ENCODE results near the gene DCXR.

DCXR gene

DNA sequence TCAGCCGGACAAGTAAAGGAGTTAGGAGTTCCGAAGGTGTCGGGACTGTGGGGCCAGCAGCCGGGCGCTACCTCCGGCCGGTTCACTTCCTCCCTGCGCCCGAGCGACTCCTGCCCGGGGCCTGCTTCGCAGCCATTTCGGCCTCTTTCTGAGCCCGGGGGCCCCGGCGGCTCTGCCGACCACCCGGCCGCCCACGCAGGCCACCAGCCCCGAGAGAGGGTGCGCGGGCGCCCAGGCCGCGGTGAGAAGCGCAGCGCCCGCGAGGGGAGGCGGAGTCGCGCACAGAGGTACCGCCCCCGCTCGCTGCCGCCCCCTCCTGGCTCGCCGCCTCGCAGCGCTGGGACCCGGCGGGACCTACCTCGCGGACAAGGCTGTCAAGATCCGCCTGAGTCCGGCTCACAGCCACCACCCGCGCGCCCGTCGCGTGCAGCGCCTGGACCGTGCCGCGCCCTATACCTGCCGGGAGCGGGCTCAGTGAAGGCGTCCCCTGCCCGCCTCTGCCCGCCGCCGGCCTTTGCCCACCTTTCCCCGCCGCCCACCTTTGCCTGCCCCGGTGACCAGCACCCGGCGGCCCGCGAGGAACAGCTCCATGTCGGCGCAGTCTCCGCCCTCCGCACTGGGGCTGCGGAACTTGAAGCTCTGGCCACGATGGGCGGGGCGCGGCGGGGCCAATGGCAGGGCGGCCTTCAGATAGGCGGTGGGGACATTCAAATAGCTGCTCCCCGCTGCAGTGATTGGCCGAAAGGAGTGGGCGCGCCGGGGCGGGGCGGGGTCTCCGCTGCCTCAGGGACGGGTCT lies at the start of gene DCXR:
Gene DCXR (minus strand): TSS at position 606 of the 797 bp plus-strand sequence. CDS start 15 bp downstream, at position 591.
- DNase-seq = peak; percentile 95

DNA sequence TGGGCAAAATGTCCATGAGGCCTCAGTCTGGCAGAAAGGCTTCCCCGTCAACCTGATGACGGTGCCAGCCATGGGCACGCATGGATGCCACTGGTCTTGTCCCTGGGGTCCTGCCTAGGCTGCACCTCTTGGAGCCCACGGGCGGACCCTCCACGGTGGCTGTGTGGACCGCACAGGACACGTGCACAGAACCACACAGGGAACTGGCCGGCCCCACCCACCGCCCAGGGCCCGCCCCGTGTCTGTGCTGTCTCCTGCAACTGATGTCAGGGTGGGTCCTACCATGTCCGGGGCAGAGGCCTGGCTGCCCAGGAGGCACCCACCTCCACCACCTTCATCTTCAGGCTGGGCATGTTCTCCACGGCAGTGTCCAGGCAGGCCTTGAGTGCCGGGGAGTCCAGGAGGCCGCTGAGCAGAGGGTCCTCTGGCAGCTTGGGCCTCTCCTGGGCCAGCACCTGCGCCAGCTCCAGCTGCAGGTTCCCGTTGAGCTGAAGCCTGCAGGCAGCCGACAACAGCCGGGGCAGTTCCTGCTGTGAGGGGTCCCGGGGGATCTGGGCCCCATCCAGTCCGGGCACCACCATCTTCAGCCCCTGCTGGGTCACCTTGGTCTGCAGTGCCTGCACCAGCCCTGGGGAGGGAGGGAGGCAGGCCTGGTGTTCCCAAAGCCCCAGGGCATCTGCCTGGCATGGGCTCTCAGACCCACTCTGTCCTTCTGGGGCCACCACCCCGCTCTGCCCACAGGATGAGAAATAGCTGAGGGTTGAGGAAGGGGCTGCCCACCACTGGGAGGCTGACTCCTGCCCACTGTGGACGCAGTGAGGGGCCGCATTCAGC lies 48.7 kb upstream of the DCXR start:
- DNase-seq = no peak

DNA sequence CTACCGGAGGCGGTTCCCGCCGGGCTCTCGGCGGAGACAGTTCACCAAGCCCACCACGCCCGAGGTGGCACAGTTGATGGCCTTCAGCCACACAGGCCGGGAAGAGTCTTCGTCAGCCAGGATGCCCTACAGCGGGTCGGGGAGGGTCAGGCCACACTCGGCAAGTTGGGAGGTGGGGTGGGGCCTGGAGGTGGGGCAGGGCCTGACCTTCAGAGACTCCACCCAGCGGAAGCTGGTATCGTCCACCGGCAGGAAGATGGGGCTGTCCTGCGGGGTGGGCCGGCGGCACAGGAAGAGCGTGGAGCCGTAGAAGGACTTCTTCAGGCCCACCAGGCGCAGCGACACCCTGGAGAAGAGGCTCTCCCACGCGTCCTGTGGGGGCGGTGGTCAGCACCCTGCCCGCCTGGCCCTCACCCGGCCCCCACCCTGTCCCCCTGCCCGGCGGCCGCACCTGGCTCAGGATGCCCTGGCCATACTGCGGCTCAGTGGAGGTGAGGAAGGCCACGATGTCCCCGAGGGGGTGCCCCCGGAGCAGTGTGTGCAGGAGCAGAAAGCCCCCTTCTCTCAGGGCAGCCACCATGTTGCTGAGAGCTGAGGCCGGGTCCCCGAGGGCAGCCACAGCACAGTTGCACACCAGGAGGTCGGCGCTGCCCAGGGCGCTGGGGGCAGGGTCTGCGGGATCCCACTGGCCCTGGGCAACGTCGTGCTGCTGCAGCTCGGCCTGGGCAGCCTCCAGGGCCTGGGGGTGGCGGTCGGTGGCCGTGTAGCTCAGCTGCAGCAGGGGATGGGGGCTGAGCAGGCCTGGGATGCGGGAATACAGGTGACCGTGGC lies 47.7 kb upstream of the DCXR start:
- DNase-seq = no peak

DNA sequence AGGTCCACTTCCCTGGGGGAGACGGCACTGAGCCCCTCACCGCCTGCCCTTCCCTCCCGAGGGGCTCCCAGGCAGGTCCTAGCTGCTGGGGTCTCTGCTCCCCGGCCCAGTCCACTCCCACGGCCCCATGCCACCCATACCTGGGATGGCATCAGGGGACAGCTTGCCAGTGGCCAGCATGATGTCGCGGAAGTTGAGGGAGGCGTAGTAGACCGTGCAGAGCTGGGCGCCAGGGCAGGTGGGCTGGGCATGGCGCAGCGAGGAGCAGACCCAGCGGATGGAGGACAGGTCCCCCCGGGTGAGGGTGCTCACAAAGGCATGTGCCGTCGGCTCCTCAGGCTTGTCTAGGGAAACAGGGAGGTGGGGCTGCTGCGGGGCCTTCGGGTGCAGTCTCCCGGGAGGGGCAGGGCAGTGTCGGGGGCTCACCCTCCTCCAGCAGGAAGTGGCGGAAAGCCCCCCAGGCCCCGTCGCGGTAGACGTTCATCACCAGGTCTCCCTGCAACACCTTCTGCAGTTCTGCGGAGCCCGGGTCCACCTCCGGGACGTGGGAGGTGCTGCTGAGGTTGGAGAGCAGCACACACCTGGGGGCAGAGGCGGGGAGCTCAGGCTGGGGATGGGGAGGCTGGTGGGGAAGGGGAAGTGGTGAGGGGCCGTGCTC lies 47.0 kb upstream of the DCXR start:
- DNase-seq = no peak

DNA sequence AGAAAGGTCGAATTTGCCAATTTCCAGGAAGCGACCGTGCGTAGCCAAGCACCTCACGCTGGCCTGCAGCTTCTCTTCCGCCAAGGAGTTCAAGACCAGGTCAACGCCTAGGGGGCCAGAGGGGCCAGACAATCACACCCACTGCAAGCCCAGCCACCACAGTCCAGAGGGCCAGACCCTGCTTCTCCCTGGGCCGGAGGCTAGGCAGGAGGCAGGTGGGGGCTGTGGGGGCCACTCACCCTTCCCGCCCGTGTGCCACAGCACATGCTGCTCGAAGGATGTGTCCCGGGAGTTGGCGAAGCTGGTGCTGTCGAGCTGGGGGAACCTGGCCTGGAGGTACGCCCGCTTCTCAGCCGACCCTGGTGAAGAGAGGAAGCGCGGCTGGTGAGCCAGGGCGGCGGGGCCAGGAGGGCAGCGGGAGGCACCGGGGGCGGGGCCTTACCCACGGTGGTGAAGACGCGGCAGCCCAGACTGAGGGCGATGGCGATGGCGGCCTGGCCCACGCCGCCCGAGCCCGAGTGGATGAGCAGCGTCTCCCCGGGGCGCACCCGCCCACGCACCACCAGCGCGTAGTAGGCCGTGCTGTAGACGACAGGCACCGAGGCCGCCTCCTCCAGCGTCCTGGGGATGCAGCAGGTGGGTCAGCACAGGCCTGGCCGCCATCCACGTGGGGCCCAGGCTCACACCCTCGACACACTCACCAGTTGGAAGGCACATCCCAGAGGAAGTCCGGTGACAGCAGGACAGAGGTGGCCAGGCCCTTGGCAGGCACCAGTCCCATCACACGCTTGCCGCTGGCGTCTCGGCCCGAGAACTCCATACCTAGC lies 46.2 kb upstream of the DCXR start:
- DNase-seq = no peak

DNA sequence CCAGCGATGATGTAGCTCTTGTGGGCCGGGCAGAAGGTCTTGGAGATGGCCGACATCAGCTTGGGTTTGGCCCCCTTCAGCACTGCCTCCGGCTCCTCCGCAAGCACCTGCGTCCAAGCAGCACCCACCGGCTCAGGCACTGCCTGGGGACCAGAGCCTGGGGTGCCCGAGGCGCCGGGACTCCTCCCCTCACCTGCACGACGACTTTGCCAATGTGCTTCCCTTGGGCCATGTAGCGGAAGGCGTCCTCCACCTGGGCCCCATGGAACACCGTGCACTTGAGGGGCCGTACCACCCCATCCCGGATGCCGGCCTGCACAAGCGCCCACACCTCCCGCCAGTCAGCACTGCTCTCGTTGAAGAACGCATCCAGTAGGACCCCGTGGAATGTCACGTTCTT lies 45.5 kb upstream of the DCXR start:
- no peak for DNase-seq

DNA sequence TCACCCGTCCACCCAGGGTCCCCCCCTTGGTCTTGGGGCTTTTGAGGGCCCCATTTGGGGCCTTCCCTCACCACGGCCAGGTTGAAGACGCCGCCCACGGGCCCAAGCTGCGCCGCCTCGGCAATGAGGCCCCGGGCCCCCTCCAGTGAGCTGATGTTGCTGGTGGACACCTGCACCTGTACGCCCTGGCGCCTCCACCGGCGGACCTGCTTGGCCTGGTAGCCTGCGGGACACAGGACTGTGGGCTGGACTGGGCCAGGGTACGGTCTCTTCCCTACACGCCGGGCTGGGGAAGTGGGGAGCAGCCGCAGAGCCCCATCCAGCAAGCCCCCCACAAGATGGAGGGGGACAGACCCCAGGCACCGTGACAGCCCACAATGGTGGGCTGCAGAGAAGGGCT lies 45.0 kb upstream of the DCXR start:
- DNase-seq = no peak

DNA sequence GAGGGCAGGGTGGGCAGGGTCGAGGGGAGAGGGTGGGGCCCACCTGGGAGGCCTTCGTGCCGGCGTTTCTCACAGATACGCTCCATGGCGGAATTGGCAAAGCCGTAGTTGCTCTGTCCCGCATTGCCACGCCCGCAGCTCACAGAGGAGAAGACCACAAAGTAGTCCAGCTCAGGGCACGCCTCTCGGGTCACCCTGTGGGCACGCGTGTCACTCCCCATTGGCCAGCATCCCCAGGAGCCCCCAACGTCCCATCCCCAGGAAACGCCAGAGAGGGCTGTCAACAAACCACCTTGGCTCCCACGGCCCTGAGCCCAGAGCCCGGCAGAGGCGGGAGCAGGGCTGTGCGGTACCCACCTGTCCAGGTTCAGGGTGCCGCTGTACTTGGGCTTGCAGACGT lies 44.5 kb upstream of the DCXR start:
- no peak for DNase-seq

DNA sequence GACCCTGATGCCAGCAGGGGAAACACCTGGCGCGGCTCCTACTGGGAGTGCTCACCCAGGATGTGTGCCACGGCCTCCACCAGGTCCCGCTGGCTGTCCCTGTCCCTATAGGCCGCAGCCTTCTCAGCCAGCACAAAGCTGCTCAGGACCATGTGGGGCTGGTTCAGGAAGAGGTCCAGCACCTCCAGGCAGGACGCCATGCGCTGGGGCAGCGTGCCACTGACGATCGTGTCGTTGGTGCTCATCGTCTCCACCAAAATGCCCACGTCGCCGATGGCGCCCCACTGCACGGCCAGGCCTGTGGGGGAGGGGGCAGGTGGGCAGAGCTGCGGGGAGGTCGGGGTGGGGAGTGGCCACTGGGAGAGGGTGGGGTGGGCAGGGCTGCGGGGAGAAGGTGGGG lies 44.0 kb upstream of the DCXR start:
- no peak for DNase-seq

DNA sequence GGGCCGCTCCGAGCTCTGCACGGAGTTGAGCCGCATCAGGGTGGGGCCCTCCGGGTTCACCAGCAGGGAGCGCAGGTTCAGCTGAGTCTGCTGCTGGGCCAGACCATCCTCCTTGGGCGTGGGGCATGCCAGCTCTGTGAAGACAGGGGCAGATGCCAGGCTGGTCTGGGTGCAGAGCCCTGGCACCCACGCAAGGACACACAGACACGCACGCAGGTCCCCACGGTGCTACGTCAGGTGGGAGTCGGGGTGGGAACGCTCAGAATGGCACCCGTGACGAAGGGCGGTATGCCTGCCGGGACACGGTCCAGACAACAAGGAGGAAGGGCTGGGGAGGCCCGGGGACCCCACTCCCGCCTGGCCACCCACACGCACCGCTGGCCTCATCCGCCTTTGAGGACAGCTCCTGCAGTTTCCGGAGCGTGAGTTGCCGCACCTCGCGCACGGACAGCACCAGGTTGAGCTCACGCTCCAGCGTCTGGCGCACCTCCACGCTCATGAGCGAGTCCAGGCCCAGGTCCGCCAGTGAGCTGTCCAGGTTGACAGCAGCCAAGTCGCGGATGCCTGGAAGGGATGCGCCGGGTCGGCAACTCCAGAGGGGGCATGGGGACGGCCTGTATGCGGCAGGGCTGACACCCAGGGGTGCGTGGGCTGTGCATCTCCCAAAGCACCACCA lies 43.4 kb upstream of the DCXR start:
- DNase-seq = no peak

DNA sequence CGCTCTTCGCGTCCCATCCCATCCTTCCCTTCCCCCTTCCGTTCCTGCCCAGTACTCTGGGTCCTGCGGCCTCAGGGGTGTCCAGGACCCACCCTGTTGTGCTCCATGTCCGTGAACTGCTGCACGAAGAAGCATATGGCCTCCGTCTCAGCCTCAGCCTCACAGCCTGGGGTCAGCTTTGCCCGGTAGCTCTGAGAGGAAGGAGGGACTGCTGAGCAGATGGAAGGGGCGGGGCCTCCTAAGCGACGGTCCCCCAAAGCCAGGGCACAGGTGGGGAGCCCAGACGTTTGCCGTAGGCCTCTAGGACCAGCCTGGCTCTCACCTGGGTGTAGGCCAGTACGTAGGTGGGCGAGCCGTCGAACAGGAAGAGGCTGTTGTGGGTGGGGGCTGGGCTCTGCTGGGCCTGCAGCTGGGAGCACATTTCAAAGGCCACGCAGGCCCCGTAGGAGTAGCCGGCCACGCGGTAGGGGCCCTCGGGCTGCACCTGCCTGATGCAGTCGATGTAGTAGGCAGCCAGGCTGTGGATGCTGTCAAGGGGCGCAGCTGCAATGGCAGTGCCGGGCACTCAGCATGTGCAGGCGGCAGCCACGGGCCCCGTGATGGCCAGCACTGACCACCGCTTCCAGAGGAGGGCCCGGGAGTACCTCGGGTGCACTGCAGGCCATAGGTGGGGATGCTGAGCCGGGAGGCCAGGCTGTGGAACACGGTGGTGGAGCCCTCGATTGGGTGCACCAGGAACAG lies 42.7 kb upstream of the DCXR start:
- DNase-seq = no peak

DNA sequence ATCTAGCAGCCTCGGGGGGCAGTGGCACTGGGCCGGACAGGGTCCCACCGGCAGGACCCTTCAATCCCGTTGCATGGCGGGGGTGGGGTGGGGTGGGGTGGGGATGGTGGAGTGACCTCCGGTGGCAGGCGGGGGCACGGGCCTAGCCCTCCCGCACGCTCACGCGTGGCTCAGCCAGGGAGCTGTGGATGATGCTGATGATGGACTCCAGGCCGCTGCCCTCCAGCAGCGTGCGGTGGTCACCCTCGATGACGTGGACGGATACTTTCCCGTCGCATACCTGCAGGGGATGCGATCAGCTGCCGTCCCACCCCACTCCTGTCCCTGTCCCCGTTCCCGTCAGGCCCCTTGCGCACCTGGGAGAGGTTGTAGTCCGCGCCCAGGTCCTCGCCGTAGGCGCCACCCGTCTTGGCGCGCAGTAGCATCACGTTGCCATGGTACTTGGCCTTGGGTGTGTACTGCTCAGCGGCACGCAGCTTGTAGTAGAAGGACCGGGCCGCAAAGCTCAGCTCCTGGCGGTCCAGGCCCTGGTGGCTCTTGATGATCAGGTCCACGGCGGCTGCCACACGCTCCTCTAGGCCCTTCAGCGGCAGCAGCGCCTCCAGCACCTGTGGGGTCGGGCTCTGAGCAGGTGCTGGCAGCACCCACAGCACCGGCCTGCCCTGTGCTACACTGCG lies 41.6 kb upstream of the DCXR start:
- DNase-seq = no peak

DNA sequence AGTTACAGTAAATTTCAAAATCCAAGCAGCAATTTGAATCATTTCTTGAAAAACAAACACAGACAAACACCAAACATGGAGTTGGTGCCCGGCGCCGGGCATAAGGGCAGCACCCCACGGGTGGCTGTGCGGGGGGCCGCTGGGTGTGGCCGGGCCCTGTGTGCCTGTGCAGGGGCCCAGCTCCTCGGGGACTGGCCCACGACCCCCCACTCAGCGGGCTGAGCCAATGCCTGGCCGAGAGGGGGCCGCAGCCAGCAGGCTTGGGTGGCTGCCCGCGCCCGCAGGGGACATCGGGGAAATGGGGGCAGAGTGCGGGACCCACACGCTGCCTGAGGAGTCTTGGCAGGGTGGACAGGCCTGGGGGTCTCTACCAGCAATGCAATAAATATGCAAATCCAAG lies 40.9 kb upstream of the DCXR start:
- no peak for DNase-seq

DNA sequence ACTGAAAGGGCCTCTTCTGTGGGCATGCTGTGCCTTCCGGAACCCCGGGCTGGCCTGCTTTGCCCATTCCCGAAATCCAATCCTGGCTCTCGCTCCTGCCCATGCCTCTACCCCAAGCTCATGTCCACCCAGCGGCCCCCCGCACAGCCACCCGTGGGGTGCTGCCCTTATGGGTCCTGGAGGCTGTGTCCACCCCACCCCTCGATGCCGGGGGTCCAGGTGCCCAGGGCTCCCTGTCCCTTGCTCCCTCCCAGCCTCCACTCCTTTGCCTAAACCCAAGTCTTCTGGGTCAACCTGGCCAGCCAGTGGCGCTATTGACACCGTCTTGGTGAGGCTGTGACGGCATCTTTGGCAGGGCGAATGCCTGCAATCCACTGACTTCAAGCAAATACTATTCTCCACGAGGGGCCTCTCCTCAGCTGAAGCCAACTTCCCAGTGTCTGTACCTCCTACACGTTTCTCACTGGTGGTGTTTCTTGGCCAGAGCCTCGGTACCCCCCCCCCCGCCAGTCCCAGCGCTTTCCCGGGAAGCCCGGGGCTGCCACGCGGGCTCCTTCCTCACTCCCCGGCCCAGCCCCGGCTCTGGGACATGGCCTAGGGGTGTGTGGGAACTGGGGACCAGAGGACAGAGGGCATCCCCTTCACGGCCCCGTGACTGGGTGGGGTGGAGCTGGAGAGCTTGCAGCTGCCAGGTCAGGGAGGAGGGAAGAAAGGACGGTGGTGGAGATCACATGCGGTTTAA lies 40.3 kb upstream of the DCXR start:
- no peak for DNase-seq

DNA sequence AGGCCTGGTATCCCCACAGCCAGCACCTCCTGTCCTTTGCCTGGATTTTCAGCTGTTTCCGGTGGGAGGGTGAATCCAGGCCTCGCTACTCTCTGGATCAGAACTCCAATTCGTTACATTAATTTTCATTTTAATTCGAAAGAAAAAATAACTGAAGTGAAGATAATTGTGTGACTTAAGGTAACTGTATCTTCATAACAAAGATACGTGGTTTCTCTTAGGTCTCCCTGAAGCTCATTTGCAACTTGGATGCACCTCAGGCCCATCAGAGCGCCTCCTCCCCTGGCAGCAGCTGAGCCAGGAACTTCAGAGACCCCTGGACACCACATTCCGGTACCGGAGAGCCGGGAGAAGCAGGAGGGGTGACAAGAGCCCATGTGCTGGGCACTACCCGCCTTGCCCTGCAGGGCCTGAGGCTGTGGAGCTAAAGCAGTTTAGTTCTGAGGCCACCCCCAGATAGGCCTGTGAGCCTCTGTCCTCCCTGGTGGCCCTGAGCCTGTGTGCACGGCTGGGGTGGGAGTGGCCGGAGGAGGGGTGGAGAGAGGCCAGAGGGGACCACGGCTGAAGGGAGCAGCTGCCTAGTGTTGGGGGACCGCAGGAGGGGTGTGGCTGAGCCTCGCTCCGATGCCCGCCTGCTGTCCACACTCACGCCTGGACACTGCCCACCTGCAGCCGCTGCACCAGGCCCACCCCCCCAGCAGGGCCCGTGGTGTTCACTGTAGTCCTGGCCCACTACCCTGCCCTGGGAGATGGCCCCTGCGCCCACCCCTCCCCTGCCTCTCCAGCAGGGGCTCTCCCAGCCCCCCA lies 39.5 kb upstream of the DCXR start:
- no peak for DNase-seq

DNA sequence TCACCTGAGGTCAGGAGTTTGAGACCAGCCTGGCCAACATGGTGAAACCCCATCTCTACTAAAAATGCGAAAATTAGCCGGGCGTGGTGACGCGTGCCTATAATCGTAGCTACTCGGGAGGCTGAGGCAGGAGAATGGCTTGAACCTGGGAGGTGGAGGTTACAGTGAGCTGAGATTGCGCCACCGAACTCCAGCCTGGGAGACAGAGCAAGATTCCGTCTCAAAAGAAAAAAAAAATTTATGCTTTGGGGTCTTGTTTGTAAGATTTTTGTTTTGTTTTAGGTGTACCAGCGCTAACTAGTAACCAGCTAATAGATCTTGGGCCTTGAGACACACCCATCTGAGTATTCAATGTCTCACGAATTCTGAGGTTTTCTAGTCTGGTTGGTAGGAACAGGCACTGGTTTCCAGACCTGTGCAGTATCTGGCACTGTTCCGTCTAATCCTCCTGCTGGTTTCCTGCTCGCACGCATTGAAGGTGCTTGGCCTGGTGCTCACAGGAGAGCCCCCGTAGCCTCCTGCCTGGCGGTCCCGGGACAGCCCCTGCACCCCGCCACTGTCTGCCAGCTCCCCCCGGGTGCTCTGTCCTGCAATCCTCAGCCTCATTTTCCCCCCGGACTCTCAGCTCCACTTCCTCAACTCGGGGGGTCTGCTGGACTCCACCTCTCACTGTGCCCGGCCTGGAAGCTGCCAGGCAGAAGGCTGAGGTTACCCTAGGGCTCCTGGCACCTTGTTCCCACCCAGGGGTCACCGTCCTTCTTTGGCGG lies 38.7 kb upstream of the DCXR start:
- no peak for DNase-seq

DNA sequence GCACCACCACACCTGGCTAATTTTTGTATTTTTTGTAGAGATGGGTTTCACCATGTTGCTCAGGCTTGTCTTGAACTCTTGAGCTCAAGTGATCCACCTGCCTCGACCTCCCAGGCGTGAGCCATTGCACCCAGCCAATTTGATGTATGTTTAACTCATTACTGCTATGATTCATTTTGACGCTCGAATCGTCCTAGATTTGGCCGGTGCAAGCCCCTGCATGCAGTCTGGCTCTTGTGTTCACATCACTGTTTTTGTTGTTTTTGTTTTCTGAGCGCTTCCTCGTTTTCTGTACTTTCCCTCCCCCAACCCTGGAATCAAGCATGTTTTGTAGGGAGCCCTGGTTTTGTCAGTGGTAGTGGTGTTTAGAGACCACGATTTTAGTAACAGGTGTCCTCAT lies 35.9 kb upstream of the DCXR start:
- DNase-seq = no peak

DNA sequence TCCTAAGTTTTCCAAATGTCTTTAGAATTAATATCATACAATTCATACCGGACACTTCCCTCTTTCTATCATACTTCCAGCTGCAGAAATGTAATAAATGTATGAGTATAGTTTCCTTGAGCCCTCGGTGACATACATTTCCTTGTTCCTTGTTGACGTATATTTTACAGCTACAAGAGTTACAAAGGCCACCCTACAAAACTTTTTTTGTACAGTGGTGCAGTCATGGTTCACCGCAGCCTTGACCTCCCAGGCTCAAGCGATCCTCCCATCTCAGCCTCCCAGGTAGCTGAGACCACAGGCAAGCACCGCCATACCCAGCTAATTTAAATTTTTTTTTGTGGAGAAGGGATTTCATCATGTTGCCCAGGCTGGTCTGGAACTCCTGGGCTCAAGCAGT lies 35.3 kb upstream of the DCXR start:
- DNase-seq = no peak

Measured in NCI-H446 treated with DMSO at 0.1 percent for 48 hours (cell line).